ENCODE data around the gene ZBTB7A. TPM values are rescaled to one million over a fixed set of nuclear protein-coding genes. Genes with fewer than 3 reads are reported as not detected.

ZBTB7A gene
- total RNA-seq, 1 donor = 42.7 TPM

DNA sequence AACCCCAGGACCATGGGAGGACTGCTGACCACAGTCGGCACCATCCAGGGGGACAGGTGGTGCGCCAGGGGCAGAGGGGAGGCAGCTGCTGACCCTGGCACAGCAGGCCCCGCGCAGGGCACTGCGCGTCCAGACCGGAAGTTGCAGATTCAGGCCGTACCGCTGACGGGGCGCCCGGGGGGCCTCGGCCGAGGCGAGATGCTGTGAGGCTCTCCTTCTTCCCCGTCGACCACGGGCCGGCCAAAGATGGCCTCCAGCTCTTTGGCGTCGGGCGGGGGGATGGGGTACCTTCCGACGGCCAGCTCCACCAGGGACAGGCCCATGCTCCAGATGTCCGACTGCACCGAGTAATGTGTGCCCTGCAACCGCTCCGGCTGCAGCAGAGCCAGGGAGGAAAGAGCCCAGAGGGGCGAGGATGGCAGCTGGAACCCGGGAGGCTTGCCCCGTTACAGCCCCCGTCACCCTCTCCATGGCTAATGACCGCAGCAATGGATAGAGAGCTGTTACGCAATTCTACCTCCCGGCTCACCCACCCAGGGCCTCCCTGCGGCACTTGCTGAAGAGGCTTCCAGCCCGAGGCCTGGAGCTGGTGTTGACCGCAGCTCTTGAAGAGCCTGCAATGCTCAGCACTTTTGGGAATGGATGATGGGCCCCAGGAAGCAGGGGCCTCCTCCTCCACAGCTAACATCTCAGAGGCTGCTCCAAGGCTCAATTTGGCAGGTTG is 32.5 kb upstream of the ZBTB7A start:
- Histone ChIP-seq H3K79me2 (ENCODE audit: insufficient read depth, low read length) (no peaks in the 10 kb centered on the region), H3K4me2 (ENCODE audit: insufficient read depth, low read length) (no peak overlapping the region), H3K36me3 (ENCODE audit: insufficient read depth, low read length) (peaks cover 44% of the 10 kb centered on the region), H3K4me1 (ENCODE audit: insufficient read depth, low read length) (peaks cover 3% of the 10 kb centered on the region), H3K9me3 (ENCODE audit: low read depth, low read length) (no peaks in the 10 kb centered on the region), H3K27ac (ENCODE audit: low read depth, low read length) (no peak overlapping the region), H3K4me3 (ENCODE audit: insufficient read depth, low read length) (no peak overlapping the region), H2AFZ (ENCODE audit: low read length) (no peak overlapping the region), H3K27me3 (ENCODE audit: insufficient read depth, low read length) (no peaks in the 10 kb centered on the region), H4K20me1 (ENCODE audit: insufficient read depth, low read length) (peaks cover 2% of the 10 kb centered on the region)
- TF ChIP-seq, protein P1, sequence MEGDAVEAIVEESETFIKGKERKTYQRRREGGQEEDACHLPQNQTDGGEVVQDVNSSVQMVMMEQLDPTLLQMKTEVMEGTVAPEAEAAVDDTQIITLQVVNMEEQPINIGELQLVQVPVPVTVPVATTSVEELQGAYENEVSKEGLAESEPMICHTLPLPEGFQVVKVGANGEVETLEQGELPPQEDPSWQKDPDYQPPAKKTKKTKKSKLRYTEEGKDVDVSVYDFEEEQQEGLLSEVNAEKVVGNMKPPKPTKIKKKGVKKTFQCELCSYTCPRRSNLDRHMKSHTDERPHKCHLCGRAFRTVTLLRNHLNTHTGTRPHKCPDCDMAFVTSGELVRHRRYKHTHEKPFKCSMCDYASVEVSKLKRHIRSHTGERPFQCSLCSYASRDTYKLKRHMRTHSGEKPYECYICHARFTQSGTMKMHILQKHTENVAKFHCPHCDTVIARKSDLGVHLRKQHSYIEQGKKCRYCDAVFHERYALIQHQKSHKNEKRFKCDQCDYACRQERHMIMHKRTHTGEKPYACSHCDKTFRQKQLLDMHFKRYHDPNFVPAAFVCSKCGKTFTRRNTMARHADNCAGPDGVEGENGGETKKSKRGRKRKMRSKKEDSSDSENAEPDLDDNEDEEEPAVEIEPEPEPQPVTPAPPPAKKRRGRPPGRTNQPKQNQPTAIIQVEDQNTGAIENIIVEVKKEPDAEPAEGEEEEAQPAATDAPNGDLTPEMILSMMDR (IDR thresholded peaks at IDR 0.05; ENCODE audit: extremely low read depth, low read depth, low read length) = no peak
- DNase-seq (ENCODE audit: insufficient read length, low spot score, missing footprints) = no peak

DNA sequence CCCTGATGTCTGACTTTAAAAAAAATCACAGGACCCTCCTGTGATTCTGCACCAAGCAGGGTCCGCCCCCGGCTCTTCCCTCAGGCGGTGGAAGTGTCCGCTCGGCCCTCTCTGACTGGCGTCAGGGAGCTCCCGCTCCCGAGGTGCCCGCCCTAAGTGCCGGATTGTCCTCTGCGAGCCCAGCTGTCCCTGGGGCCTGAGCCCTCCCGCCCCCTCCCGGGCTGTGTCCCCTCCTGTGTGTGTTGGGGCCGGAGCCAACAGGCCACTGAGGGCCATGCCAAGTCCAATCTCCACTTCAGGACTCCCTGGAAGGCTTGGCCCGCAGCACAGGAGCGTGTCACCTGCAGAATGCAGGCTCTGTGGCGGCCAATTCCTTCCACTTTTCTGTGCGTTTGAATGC is 31.8 kb upstream of the ZBTB7A start:
- Histone ChIP-seq H3K79me2 (ENCODE audit: insufficient read depth, low read length) (no peaks in the 10 kb centered on the region), H3K9me3 (ENCODE audit: low read depth, low read length) (no peaks in the 10 kb centered on the region), H3K4me3 (ENCODE audit: insufficient read depth, low read length) (no peak overlapping the region), H3K27ac (ENCODE audit: low read depth, low read length) (no peak overlapping the region), H3K27me3 (ENCODE audit: insufficient read depth, low read length) (no peaks in the 10 kb centered on the region), H3K4me1 (ENCODE audit: insufficient read depth, low read length) (peaks cover 3% of the 10 kb centered on the region), H4K20me1 (ENCODE audit: insufficient read depth, low read length) (no peaks in the 10 kb centered on the region), H3K36me3 (ENCODE audit: insufficient read depth, low read length) (peaks cover 44% of the 10 kb centered on the region), H2AFZ (ENCODE audit: low read length) (no peak overlapping the region), H3K4me2 (ENCODE audit: insufficient read depth, low read length) (no peak overlapping the region)
- TF ChIP-seq, protein P1 (IDR thresholded peaks at IDR 0.05; ENCODE audit: extremely low read depth, low read depth, low read length) = no peak
- peak; percentile 77 for DNase-seq (ENCODE audit: insufficient read length, low spot score, missing footprints)

DNA sequence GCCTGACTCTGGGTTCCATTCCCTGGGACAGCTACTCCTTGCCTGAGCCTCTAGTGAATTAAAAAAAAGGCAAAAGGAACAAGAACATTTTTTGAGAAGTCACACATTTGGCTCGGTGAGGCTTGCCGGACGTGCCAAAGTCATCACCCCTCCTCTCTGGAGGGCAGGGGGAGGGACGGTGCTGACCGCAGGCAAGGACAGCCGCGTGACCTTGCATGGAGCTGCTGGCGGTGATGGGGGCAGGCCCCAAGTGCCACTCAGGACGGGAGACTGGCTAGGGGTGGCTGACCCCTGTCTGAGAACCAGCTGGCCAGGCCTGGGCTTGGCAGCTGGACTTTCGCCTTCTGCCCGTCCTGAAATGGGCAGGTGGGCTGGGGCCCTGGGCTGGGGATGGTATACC is 30.8 kb upstream of the ZBTB7A start:
- Histone ChIP-seq H3K4me2 (ENCODE audit: insufficient read depth, low read length) (no peak overlapping the region), H2AFZ (ENCODE audit: low read length) (no peak overlapping the region), H3K4me3 (ENCODE audit: insufficient read depth, low read length) (no peak overlapping the region), H3K27ac (ENCODE audit: low read depth, low read length) (no peak overlapping the region), H3K36me3 (ENCODE audit: insufficient read depth, low read length) (peaks cover 37% of the 10 kb centered on the region), H3K27me3 (ENCODE audit: insufficient read depth, low read length) (no peaks in the 10 kb centered on the region), H3K9me3 (ENCODE audit: low read depth, low read length) (no peaks in the 10 kb centered on the region), H4K20me1 (ENCODE audit: insufficient read depth, low read length) (no peaks in the 10 kb centered on the region), H3K4me1 (ENCODE audit: insufficient read depth, low read length) (peaks cover 3% of the 10 kb centered on the region), H3K79me2 (ENCODE audit: insufficient read depth, low read length) (no peaks in the 10 kb centered on the region)
- DNase-seq (ENCODE audit: insufficient read length, low spot score, missing footprints) = peak; percentile 96
- TF ChIP-seq, protein P1 (IDR thresholded peaks at IDR 0.05; ENCODE audit: extremely low read depth, low read depth, low read length) = no peak

GRCh38 chr19:4096049-4096892 is 29.6 kb upstream of the ZBTB7A start:
- no peak overlapping the region for H2AFZ ChIP-seq (ENCODE audit: low read length)
- TF ChIP-seq, protein P1 (IDR thresholded peaks at IDR 0.05; ENCODE audit: extremely low read depth, low read depth, low read length) = no peak
- no peak overlapping the region for H3K4me3 ChIP-seq (ENCODE audit: insufficient read depth, low read length)
- H3K4me1 ChIP-seq (ENCODE audit: insufficient read depth, low read length) = peaks cover 3% of the 10 kb centered on the region
- no peaks in the 10 kb centered on the region for H4K20me1 ChIP-seq (ENCODE audit: insufficient read depth, low read length)
- DNase-seq (ENCODE audit: insufficient read length, low spot score, missing footprints) = peak; percentile 65
- H3K27ac ChIP-seq (ENCODE audit: low read depth, low read length) = no peak overlapping the region
- no peak overlapping the region for H3K4me2 ChIP-seq (ENCODE audit: insufficient read depth, low read length)
- no peaks in the 10 kb centered on the region for H3K9me3 ChIP-seq (ENCODE audit: low read depth, low read length)
- peaks cover 24% of the 10 kb centered on the region for H3K36me3 ChIP-seq (ENCODE audit: insufficient read depth, low read length)
- H3K79me2 ChIP-seq (ENCODE audit: insufficient read depth, low read length) = no peaks in the 10 kb centered on the region
- no peaks in the 10 kb centered on the region for H3K27me3 ChIP-seq (ENCODE audit: insufficient read depth, low read length)
